ENCODE data around the gene KHDC4. TPM values are rescaled to one million over a fixed set of nuclear protein-coding genes. Genes with fewer than 3 reads are reported as not detected.

Gene KHDC4
- total RNA-seq, 1 experiment from 2014 or later, result 28.1 TPM

DNA sequence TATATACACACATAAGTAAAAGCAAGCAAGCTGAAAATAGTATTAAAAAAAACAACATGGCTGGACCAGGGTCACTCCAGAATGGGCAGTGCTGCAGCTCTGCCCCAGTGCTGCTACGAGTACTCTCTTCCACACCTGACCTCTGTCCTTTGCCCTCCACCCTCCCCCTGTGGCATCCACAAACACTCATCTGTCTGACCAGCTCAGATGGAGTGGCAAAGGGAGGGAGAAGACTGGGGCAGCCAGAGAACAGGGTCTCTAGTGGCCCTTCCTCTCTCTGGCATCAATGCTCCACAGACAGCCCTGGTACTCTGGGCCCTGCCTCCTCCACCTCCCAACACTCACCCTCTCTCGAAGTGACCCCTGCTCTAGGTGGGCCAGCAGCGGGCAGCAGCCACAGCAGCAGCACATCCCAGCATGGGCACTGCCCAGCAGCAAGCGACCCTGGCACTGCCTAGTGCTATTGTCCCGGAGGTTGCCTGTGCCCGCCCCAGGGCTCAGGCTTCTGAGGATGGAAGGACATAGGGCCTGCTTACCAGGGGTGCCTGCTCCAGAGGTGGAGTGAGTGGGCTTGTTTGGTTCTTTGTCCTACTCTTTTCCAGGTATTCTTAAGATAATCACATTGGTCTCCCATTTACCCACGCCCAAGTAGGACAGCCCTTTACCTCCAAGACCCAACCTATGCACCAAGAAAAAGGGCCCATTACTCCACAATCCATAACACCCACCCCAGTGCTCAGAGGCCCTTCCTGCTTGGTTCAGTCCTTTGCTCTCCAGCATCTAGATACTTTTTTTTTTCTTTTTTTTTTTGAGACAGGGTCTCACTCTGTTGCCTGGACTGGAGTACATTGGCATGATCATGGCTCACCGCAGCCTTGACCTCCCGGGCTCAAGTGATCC lies 37.9 kb upstream of the KHDC4 start:
- in situ Hi-C loops (cut with HindIII; ENCODE audit: low pct_unique_long_range_greater_than_20kb, low sequenced_read_pairs), result no loop called here
- no peak for DNase-seq (ENCODE audit: low read depth, low spot score)

DNA sequence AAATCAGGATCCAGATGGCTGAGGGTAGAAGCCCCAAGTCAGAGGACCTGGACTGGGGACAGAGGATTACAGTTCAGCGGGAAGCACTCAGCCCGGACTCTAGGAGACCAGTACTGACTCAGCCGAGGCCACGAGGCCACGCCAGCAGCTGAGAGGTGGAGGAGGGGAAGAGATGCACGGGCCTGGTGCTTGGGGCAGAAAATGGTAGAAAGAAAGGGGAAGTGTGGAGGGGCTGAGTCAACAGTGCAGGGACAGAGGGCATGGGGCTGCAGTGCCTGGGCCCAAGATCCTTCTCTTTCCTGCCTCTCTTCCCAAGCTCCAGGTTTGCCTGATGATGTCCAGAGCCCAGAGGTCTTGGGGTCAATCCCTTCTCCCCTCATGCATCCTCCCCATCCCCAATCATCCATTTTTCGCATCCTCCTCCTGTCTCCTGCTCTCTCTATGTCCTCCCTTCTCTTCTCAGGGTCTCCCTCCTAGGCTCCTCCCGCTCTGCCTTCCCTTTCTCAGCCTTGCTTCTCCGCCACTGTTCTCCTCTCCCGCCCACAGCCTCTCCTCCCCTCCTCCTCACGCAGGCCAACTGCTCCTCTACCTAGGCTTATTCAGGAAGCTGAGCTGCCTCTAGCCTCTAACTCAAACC lies 36.4 kb upstream of the KHDC4 start:
- in situ Hi-C loops (cut with HindIII; ENCODE audit: low pct_unique_long_range_greater_than_20kb, low sequenced_read_pairs), result no loop called here
- DNase-seq (ENCODE audit: low read depth, low spot score), result no peak

DNA sequence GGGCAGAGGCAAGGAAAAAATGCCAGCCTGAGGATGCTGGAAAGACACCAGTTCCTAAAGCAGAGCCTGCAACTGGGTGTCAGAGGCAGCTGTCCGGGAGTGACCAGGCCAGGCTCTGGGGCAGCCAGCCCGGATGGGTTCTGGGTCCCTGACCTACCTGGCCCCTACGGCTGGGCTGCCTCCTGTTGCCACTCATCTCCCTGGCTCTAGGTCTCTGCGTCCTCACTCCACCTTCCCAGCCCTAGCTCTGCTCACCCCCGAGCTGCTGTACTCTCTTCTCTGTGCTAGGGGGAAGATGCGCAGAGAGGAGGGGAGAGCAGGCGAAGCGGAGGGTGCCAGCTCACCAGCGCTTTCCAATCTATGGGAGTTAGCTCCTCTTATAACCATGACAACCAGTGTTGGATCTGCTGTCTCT lies 35.2 kb upstream of the KHDC4 start:
- in situ Hi-C loops (cut with HindIII; ENCODE audit: low pct_unique_long_range_greater_than_20kb, low sequenced_read_pairs), result no loop called here
- no peak for DNase-seq (ENCODE audit: low read depth, low spot score)

DNA sequence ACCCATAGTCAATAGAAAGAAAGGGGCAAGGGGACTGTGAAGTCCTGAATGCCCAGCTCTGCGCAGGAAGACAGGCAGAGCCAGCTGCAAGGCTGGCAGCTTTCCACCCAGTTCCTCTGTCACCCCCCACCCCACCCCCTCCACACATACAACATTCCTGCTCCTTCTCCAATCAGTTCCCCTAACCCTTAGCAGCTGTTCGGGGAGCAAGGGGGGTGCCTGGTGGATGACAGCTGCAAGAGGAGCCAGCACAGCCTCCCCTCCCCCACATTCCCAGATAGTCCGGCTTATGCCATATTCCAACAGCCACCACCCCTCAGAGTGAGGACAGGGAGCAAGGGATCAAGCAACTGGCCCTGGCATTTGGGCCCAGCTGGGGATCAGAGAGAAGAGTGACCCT lies 34.5 kb upstream of the KHDC4 start:
- DNase-seq (ENCODE audit: low read depth, low spot score), result no peak
- in situ Hi-C loops (cut with HindIII; ENCODE audit: low pct_unique_long_range_greater_than_20kb, low sequenced_read_pairs), result no loop called here

DNA sequence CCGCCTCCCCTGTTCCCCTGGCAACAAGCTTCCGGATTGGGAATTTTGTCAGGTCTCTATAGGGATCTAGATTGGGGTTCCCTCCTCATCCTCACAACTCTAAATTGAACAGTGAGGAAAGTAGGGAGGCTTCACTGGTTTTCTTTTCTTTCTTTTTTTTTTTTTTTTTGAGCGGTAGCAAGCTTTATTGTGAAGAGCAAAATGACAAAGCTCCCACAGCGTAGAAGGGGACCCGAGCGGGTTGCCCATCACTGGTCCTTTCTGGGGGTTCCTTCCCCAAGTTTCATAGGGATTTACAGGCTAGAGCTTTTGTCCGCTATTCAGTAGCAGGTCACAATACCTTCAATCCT lies 33.8 kb upstream of the KHDC4 start:
- in situ Hi-C loops (cut with HindIII; ENCODE audit: low pct_unique_long_range_greater_than_20kb, low sequenced_read_pairs), result no loop called here
- no peak for DNase-seq (ENCODE audit: low read depth, low spot score)

DNA sequence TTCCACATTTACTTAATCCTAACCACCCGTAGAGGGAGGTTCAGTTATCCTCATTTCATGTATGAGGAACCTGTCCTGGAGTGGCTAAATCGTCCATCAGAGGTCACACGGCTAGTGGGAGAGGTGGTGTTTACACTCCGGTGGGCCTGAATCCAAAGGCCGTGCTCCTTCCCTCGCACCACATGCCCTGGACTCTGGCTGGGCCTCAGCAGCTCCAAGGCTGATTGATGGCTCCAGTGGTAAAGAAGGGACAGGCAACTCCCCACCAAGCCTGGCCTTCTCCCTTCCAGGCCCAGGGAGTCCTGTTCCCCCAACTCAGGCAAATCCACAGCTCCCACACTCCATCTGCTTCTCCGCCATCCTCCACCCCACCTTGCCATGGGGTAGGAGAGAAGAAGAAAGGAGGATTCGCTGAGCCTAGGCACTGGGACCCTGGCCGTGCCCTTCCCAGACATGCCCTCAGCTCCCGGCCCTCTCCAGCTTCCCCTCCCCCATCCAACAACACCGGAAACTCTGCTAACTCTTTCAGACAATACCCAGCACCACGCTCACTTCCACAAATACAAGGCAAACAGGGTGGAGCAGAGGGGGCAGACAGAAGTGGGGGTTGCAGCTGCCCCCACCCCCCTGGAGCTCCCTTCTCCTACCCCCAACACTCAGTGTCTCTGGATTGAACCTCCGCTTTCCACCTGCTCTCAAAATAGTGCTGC lies 33.3 kb upstream of the KHDC4 start:
- in situ Hi-C loops (cut with HindIII; ENCODE audit: low pct_unique_long_range_greater_than_20kb, low sequenced_read_pairs), result no loop called here
- DNase-seq (ENCODE audit: low read depth, low spot score), result no peak

DNA sequence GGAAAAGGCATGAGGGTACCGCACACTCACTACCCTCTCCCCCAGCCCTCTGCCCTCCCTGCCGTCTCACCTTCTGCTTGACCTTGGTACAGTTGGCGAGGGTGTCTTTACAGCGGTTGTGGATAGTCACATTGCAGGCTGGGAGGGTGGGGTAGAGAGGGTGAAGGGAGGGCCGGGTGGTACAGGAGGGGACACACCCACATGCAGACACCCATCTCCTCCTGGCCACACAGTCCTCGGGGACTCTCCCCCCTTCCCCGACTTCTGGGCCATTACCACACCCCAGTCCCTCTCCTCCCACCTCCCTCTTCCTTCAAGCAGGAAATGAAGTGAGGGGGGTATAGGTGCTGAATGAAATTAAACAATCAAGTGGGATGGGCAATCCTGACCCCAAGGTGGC lies 32.5 kb upstream of the KHDC4 start:
- no peak for DNase-seq (ENCODE audit: low read depth, low spot score)
- in situ Hi-C loops (cut with HindIII; ENCODE audit: low pct_unique_long_range_greater_than_20kb, low sequenced_read_pairs), result no loop called here

DNA sequence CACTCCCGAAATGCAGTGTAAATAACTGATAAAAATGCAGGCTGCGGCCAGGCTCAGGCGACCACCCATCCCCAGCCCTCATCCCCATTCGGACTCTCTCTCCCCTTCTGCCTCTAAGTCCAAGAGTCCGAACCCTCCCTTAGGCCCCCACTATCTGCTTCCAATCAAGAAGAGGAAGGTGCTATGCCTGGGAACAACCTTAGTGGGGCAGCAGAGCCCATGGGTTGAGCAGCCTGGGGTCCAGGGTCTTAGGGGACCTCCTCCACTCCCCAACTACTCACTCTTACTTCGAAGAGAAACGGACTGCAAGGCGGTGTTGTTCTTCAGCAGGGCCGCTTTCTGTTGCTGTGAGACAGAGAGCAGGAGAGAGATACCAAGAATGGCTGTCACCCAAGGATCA lies 31.9 kb upstream of the KHDC4 start:
- in situ Hi-C loops (cut with HindIII; ENCODE audit: low pct_unique_long_range_greater_than_20kb, low sequenced_read_pairs), result no loop called here
- DNase-seq (ENCODE audit: low read depth, low spot score), result no peak

DNA sequence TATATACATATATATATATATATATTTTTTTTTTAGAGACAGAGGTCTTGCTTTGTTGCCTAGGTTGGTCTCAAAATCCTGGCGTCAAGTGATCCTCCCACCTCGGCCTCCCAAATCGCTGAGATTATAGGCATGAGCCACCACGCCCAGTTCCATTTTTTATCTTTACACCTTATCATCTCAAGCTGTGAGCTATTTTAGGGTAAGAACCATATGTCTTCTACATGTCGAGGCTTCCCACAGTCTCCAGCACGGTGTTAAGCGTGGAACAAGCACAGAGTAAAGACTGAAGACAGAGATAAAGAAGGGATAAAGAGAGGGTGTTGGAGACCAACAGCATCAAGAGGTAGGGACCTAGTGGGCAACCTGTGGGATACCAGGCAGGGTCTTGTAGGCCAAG lies 30.0 kb upstream of the KHDC4 start:
- no peak for DNase-seq (ENCODE audit: low read depth, low spot score)
- in situ Hi-C loops (cut with HindIII; ENCODE audit: low pct_unique_long_range_greater_than_20kb, low sequenced_read_pairs), result no loop called here

DNA sequence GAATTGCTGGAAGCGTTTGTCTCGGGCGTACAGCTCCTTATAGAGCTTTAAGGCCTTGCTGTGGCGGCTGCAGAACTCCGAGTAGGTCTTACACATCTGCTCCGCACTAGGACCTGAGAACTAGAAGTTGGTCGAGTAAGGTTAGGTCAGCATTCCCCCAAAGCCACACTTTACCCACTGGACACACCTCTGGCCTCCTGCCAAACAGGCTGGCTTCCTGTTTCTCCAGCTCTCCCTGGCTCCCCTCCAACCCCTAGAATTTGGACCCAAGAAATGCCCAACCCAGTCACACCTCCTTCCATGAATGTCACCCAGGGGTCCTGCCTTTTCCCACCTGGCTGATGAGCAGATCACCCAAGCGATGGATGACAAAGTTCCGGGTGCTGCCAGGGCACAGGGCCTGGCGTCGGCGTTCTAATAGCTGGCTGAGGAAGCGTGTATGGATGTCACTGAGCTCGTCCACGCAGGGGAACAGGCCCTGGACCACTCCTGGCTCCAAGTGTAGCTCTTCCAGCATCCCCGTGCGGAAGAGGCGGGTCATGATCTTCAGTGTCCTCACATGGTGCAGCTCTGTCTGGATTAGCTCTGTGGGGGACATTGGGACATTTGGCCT lies 28.5 kb upstream of the KHDC4 start:
- DNase-seq (ENCODE audit: low read depth, low spot score), result no peak
- in situ Hi-C loops (cut with HindIII; ENCODE audit: low pct_unique_long_range_greater_than_20kb, low sequenced_read_pairs), result no loop called here

DNA sequence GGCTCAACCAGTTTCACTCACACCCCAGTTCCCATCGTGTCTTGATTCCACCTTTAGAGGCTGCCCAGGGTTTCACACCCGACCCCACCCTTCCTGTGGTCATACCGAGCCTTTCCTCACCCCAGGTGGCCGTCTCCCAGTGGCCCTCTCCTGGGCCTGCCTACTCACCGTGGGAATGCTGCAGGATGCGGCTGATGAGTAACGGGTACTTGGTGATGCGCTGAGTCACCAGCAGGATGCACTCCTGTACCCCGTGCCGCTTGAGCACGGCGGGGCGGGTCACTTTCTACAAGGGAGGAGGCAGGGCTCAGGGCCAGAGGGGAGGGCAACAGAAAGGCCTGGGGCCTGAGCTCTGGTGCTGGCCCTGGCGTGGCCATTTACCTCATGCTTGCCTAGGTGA lies 27.7 kb upstream of the KHDC4 start:
- DNase-seq (ENCODE audit: low read depth, low spot score), result peak; percentile 50
- in situ Hi-C loops (cut with HindIII; ENCODE audit: low pct_unique_long_range_greater_than_20kb, low sequenced_read_pairs), result no loop called here

DNA sequence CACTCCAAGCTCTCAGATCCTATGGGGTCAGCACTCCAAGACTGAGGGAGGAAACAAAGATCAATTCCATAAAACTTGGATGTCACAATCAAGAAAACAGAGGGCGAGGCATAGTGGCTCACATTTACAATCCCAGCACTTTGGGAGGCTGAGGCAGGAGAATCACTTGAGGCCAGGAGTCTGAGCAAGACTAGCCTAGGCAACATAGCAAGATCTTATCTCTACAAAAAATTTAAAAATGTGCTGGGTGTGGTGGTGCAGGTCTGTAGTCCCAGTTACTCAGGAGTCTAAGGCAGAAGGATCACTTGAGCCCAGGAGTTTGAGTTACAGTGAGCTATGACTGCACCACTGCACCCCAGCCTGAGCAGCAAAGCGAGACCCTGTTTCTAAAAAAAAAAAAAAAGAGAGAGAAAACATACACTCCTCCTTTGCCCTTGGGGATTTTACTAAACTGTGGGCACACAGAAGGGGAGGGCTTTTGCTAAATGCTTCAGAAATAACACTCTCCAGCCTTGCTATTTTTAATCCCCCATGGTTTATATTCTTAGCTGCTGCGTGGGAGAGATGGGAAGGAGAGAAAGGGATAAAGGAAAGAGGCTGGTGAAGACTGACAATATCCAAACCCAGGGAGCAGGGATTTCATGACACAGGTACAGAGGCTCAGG lies 26.0 kb upstream of the KHDC4 start:
- no peak for DNase-seq (ENCODE audit: low read depth, low spot score)
- in situ Hi-C loops (cut with HindIII; ENCODE audit: low pct_unique_long_range_greater_than_20kb, low sequenced_read_pairs), result no loop called here

DNA sequence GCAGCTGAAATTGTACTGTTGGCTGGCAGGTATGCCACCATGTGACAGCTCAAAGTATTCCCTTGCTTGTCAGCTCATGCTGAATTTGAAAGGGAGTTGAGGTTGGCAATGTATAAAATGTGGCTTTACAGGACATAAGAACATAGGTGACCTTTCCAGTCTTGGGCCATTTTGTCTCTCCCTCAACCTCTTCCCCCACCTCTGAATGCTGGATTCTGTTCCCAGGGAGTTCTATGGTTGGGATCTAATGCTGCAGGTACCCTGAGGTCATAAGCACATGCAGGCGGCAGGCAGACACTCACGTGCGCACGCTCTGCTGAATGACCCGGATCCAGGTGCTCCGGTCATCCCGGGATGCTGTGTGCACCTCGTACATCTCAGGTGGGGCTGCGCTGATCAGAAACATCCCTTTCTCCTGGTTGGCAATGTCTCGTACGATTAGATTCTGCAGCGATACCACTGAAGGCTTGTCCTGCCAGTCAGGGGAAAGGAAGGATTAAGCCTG lies 23.2 kb upstream of the KHDC4 start:
- in situ Hi-C loops (cut with HindIII; ENCODE audit: low pct_unique_long_range_greater_than_20kb, low sequenced_read_pairs), result no loop called here

DNA sequence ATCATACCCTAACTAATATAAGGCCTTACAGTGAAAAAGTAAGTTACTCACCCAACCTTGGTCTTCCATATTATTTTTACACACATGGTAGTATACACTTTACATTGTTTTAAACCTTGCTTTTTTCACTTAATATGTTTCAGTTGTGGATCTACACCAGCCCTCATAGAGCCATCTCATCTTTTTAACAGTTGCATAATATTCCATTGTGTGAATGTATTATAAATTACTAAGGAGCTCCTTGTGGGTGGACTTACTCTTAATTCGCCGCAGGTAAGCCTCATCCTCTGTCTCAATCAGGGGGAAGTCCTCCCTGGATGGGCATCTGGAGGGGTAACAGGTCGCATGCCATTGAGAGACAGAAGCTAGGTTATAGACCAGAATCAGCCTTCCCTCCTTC lies 20.4 kb upstream of the KHDC4 start:
- DNase-seq (ENCODE audit: low read depth, low spot score), result no peak
- in situ Hi-C loops (cut with HindIII; ENCODE audit: low pct_unique_long_range_greater_than_20kb, low sequenced_read_pairs), result no loop called here

More for the DNA sequence above, 23.2 kb upstream of the KHDC4 start:
- no peak for DNase-seq (ENCODE audit: low read depth, low spot score)

DNA sequence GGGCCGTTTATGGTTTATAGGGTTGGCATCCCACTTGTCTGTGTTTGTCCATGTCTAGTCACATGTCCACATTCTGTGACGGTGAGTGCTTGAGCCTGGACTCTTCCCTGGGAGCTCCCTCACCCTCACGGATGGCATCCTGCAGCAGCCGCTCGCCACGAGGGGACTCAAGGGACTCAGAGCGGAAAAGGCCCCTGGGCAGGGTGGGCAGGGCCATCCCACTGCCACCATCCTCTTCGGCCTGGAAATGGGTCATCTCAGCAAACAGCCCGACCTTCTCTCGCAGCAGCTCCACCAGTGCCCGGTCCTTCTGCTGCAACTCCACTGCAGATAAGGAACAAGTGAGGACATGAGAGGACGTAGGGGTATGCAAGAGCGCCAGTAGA lies 18.3 kb upstream of the KHDC4 start:
- in situ Hi-C loops (cut with HindIII; ENCODE audit: low pct_unique_long_range_greater_than_20kb, low sequenced_read_pairs), result no loop called here

DNA sequence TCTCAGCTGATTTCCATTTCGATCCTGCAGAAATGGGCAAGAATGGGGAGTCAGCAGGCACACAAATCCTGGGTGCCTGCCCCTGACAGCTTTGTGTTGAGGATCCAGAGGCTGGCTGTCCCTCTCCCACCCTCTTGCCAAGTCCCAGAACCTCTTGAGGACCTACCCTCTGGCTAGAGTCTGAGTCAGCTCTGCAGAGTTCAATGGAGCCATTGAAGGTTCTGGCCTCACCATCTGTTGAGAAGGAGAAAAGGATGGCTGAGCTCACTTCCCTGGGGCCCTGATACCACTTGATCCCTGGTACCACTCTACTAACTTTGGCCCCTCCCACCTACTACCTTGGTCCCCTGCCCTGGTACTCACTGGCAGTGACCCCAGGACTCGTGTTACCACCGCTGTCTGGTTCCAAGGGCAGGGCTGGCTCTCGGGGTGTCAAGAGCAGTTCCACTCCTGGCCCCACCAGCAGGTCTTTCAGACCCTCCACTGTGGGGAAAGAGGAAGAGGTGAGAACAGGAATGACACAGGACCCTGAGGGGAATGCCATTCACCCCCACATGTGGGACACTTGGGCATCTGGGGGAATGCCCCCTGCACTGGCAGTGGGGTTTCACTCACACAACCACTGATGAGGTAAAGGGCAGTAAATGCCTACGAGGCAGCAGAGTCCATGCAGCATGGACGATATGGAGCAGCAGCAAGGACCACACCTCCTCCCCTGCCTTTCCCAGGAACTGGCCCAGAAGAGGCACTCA lies 17.7 kb upstream of the KHDC4 start:
- in situ Hi-C loops (cut with HindIII; ENCODE audit: low pct_unique_long_range_greater_than_20kb, low sequenced_read_pairs), result no loop called here
- no peak for DNase-seq (ENCODE audit: low read depth, low spot score)

More for the DNA sequence above, 18.3 kb upstream of the KHDC4 start:
- DNase-seq (ENCODE audit: low read depth, low spot score), result no peak

DNA sequence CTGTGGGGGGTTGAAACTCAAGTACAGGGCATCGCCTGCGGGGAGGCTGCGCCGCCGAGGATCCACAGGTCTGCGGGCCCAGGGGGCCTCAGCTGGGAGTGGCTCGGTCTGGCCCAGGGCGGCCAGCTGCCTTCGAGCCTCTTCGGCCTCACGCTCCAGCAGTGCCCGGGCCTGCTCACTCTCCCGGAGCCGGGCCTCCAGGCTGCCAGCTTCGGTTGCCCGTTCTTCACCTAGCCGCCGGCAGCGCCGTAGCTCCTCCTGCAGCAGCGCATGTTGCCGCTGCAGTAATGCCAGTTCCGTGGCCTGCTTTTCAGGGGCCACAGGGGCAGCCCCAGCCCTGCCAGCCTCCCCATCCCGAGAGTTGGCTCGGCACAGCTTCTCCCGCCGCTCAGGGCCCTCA lies 16.6 kb upstream of the KHDC4 start:
- in situ Hi-C loops (cut with HindIII; ENCODE audit: low pct_unique_long_range_greater_than_20kb, low sequenced_read_pairs), result no loop called here
- no peak for DNase-seq (ENCODE audit: low read depth, low spot score)
